Measurements from ENCODE around the gene LIN7C. TPM values are rescaled to one million over a fixed set of nuclear protein-coding genes. Genes with fewer than 3 reads are reported as not detected.

The LIN7C gene
- total and polyA plus RNA-seq, 2 of the 13 experiments (the other 11 are each of a cell fraction or from before 2014, with no cell fraction given), result 14.8 to 37.2 TPM

DNA sequence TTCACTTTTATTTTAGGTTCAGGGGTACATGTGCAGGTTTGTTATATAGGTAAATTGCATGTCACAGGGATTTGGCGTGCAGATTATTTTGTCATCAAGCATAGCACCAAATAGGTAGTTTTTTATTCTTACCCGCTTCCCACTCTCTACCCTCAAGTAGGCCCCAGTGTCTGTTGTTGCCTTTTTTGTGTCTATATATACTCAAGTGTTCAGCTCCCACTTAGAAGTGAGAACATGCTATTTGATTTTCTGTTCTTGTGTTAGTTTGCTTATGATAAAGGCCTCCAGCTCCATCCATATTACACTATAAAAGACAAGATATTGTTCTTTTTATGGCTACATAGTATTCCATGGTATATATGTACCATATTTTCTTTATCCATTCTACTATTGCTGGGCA is 28.5 kb upstream of the LIN7C start:
- no peak for FAIRE-seq
- Histone ChIP-seq H3K9ac (ENCODE audit: insufficient read depth, low read depth, low read length) (no peak overlapping the region), H3K4me1 (ENCODE audit: insufficient read depth, low read length) (no peaks in the 10 kb centered on the region), H3K79me2 (ENCODE audit: insufficient read depth, low read length) (no peaks in the 10 kb centered on the region), H2AFZ (ENCODE audit: low read length) (no peak overlapping the region), H3K36me3 (replicated peaks in 1 of 2; ENCODE audit: control insufficient read depth in 1 of 2, insufficient read depth in 2 of 2, low read length in 2 of 2) (no peaks in the 10 kb centered on the region), H3K4me3 (replicated peaks in 1 of 3; ENCODE audit: insufficient read depth in 1 of 3, low read depth in 2 of 3, low read length in 3 of 3) (no peak overlapping the region), H4K20me1 (ENCODE audit: insufficient read depth, low read length) (no peaks in the 10 kb centered on the region), H3K4me2 (ENCODE audit: low read depth, low read length) (no peak overlapping the region), H3K9me3 (ENCODE audit: low read length) (no peaks in the 10 kb centered on the region), H3K27me3 (ENCODE audit: control insufficient read depth in 1 of 2, insufficient read depth in 2 of 2, low read length in 2 of 2) (no peaks in the 10 kb centered on the region), H3K27ac (ENCODE audit: extremely low read length, insufficient read depth, low read length) (no peak overlapping the region)
- intact Hi-C loops (cut with micrococcal nuclease; ENCODE audit: unreplicated experiment) (no loop called here), in situ Hi-C loops (cut with HindIII; ENCODE audit: extremely low pct_ligation_motif_present, low pct_unique_long_range_greater_than_20kb) (no loop called here)
- ATAC-seq, result no peak
- BruUV-seq (replicated peaks), result no TSS peak
- DNase-seq (ENCODE audit: low spot score), result no peak
- ChIA-PET POLR2A (no interaction called here), CTCF (ENCODE audit: low intra/inter-chr PET ratio, low total read pairs) (no interaction called here)
- TF ChIP-seq ZBTB10 (CRISPR knock-in tag; IDR thresholded peaks at IDR 0.05; ENCODE audit: borderline replicate concordance) (no peak), ZNF816 (CRISPR knock-in tag; IDR thresholded peaks at IDR 0.05; ENCODE audit: borderline replicate concordance) (no peak), ZNF556 (CRISPR knock-in tag; IDR thresholded peaks at IDR 0.05; ENCODE audit: borderline replicate concordance) (no peak), FOXA1 (IDR thresholded peaks at IDR 0.05) (no peak), FOXA1 (CRISPR knock-in tag; IDR thresholded peaks at IDR 0.05) (no peak), ZNF362 (CRISPR knock-in tag; IDR thresholded peaks at IDR 0.05; ENCODE audit: borderline replicate concordance) (no peak), ZBTB42 (CRISPR knock-in tag; IDR thresholded peaks at IDR 0.05) (no peak), ZNF484 (CRISPR knock-in tag; IDR thresholded peaks at IDR 0.05; ENCODE audit: borderline replicate concordance, low read depth) (no peak), ARID2 (CRISPR knock-in tag; IDR thresholded peaks at IDR 0.05; ENCODE audit: borderline replicate concordance) (no peak), FOXA3 (CRISPR knock-in tag; IDR thresholded peaks at IDR 0.05) (no peak)
- 12% methylated on average over 2 of the region's 2 CpGs for WGBS (ENCODE audit: low lambda C conversion rate)
